Gastroesophageal sphincter (tissue), 3 donors: ENCODE data around the gene SH2D7.

Experiments used
- CTCF ChIP-seq, 4 experiments: fragments of 200-600 bp in 2 of 4; fragments of 450-650 bp in 2 of 4; sonication (generic) in 1 of 4; IDR thresholded peaks; one replicate each; pipeline ENCODE4 v1.5.1; 2017 to 2019; ENCODE audit warnings: antibody characterized with exemption in 4 of 4, mild to moderate bottlenecking in 2 of 4, moderate library complexity in 2 of 4
- EP300 ChIP-seq: sonication (generic); formaldehyde crosslinking; IDR thresholded peaks from one replicate; pipeline ENCODE4 v1.6.1; 2017; ENCODE audit warnings: antibody characterized with exemption, mild to moderate bottlenecking
- POLR2A ChIP-seq, 2 donors: fragments of 450-650 bp; IDR thresholded peaks; one replicate each; pipeline ENCODE4 v1.6.1; 2017; ENCODE audit warnings: antibody characterized with exemption in 2 of 2, mild to moderate bottlenecking in 2 of 2, moderate library complexity in 1 of 2
- POLR2AphosphoS5 ChIP-seq: sonication (generic); formaldehyde crosslinking; IDR thresholded peaks from one replicate; pipeline ENCODE4 v1.6.1; 2017; ENCODE audit warnings: antibody characterized with exemption

- TF ChIP-seq POLR2AphosphoS5 (no peak), CTCF (IDR thresholded peaks at IDR 0.05) (no peak), POLR2A (IDR thresholded peaks at IDR 0.05) (no peak), EP300 (no peak)
These were observed 29.1 kb upstream of the SH2D7 start for GRCh38 chr15:78063217-78063616.
